NK-92 (cell line): ENCODE measurements around the gene MAP3K8.

ENCODE experiments used
- DNase-seq: peaks from one replicate; lab custom pipeline; 2025; ENCODE audit not compliant: unreplicated experiment; lab: John Stamatoyannopoulos, UW

MAP3K8 gene

DNA sequence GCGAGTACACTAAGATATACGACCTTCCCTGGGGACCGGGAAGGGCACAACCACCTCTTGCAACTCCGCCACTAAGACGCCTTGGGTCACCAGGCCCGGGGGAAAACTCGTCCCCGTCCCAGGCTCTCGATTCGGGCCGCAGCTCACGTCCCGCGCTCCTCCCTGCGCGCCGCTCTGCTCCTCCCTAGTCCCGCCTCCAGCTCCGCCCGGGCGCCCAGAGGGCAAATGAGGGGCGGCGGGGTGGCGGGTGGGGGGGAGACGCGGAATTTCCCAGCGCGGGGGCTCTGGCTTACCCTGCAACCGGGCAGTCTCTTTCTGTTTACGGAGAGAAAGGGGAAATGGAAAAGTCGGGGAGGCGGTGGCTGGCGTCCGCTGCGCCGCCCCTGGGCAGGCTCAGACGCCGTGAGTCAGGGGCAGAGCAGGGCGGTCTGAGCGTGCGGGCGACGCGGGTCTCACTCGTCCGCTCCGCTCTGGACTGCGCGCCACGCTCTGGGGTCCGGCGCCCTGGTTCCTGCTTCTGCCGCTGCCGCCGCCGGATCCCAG lies at the start of gene MAP3K8:
MAP3K8 (plus strand) TSS at position 455 of the 543 bp plus-strand sequence. CDS start 4,755 bp downstream, outside the sequence.
- DNase-seq, result no peak

DNA sequence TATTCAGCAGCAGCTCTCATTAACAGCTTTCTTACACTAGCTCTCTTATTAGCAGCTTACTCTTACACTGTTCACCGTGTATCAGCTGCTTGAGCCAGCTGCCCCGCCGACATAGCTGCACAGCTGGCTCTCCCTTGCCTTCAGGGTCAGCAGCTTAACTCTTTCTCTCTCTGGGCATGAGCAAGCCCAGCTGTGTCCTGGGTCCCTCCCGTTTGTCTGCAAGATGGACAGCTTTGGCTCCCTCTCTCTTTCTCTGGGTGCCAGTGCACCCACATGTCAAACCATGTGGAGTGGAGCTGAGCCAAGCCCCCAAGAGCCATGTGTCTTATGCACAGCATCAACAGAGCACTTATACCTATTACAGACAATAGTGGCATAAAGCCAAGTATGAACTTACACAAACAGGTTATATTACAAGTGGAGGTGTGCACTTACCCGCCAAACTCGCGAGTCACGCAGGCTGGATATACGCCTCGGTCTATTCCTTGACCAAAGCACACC lies 49.2 kb upstream of the MAP3K8 start:
- no peak for DNase-seq

DNA sequence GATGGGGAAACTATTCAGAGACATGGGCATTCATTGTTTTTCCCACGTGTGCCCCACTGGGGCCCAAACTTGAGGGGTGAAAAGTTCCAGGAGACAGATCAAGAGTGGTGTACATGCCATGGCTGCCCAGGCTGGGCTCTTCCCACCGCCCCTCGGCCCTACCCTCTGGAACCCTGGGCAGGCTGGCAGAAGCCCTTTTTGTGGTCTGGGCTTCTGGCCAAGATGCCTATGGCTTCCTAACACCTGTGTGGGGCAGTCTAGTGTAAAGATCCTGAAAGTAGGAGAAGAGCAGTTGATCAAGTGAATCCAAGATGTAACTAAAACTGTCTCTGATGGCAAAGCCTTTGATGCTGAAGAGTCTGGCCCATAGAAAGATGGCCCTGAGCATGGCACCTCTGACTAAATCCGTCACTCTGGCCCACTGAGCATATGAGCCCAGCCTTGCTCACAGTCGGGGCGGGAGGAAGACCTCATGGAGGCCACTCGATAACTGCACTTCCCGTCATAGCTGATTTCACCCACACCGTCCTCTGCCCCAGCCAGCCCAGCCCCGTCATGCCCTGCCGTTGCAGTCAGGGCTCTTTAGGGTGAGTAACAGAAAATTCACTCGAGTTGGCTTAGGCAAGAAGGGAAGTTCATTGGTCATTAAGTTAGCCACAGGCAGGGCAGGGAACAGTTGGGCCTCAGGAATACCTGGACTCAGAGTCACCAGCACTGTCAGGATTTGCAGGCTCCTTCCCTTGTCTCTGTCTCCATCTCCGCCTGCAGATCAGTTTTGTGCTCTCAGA lies 47.0 kb upstream of the MAP3K8 start:
- DNase-seq, result no peak

DNA sequence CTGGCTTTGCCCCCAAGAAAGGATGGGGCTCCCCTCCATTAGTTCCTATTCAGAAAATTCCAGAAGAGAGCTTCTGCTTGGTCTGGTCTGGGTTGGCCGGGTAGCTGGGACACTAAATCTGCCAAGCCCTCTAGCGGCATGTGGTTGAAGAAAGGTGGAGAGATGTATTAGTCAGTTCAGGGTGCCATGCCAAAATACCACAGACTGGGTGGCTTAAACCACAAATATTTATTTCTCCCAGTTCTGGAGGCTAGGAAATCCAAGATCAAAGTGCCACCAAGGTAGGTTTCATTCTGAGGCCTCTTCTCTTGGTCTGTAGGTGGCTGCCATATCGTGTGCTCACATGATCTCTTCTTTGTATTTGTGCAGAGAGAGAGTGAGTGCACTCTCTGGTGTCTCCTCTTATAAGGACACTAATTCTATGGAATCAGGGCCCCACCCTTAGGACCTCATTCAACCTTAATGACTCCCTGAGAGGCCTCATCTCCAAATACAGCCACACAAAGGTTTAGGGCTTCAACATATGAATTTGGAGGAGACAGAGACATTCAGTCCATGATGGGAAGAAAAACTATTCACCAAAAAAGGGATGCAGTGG lies 46.2 kb upstream of the MAP3K8 start:
- no peak for DNase-seq

DNA sequence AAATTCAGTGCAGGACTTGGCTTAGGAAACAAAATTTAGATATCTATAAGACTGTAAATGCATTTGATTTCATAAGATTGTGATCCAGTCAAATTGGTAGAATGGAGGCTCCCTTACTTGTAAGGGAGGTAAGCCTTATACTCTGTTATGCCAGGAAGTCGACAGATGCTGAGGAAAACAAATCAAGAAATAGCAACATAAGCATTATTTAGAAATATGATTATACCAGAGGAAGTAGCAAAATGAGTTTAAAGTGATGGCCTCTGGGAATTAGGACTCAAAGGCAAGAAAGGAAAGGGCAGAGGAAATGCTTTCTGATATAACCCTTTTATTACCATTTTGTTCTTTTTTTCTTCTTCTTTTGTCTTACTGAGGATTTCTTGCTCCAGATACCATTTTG lies 44.4 kb upstream of the MAP3K8 start:
- no peak for DNase-seq

DNA sequence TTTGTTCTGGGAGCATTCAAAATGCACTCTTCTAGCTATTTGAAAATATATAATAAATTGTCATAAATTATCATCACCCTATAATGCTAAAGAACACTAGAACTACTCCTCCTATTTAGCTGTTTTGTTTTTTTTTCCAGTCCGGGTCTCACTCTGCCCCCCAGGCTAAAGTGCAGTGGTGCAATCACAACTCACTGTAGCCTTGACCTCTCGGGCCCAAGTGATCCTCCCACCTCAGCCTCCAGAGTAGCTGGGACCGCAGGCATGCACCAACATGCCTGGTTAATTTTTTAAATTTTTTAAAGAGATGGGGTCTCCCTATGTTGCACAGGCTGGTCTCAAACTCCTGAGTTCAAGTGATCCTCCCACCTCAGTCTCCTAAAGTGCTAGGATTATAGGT lies 43.8 kb upstream of the MAP3K8 start:
- DNase-seq, result no peak

DNA sequence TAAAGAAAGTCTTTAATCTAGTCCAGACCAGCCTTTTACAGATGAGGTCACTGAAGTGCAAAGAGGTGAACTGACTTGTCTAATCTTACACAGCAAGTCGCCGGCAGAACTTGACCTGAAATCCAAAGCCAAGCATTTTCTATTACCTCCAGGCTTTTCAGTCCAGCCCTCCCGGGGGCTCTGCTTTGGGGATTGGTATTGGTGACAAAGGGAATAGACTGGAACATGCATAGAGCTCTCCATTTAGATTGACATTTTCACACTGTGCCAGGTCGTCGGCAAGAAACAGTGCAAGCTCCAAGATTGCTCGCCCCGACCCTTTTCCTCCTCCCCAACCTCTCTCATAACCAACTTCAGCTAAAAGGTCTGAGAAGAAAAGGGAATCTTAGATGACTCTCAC lies 42.7 kb upstream of the MAP3K8 start:
- no peak for DNase-seq

DNA sequence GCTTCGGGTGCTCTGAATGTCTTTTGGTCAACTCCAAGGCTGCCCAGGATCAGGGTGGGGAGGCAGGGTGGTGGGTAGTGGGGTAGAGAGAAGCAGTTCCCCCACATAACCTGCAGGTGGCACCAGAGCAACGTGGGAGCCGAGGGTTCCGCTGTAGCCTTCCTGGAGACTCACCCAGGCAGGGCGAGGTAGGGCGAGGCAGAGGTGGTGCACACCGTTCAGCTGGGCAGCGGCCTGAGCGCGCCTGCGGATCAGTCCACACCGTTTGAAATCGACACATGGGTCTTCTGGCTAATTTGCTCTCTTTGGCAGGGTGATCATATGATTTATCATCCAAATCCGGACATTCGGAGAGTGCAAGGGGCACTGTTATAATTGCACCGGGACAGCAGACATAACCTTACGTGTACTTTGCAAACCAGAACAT lies 41.4 kb upstream of the MAP3K8 start:
- no peak for DNase-seq

DNA sequence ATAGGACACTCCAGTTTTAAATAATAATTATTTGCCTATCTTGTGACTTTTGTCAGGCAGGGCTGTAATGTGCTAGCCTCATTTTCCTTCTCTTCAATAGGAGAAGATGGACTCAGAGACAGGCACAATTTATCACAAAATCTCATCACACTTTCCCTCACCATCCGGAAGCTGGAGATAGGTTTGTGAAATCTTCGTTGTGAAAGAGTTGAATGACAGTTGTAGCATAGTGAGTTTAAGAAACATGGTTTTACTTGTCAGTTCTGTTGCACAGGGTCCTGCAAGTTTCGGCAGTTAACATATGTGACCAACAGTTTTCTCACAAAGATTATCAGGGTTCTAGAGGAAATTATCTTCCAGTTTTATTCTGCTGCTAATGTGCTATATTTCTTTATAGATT lies 37.7 kb upstream of the MAP3K8 start:
- no peak for DNase-seq

DNA sequence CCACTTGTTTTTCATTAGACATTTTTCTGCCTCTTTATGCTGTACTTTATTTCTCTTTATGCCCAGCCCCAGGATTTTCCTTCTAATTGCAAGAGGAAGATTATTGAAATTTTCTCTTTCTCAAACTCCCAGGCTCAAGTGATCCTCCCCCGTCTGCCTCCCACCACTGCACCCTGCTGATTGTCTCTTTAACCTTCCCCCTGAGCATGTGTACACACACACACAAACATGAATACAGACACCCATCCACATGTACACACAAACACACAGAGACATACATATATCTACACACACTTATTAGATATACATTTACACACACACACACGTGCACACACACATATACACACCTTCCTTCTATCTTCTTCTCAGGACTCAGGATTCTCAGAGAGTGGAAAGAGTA lies 37.3 kb upstream of the MAP3K8 start:
- DNase-seq, result no peak

DNA sequence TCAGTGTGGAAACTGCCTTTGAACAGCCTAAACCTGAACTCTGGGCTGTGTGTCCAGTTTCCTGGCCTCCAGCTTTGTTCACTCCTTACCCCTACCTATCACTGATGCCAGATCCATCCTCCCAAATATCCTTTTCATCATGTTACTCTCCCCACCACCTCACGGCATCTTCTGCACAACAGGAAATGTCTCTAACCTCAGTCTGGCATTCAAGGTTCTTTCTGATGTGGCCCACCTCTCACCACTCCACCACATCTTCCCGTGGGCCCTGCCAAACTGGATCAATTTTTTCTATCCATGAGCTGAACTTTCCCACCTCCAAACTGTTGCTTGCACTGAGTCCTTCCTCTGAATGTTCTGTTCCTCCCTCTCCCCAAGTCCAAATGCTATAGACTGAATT lies 35.8 kb upstream of the MAP3K8 start:
- DNase-seq, result no peak

DNA sequence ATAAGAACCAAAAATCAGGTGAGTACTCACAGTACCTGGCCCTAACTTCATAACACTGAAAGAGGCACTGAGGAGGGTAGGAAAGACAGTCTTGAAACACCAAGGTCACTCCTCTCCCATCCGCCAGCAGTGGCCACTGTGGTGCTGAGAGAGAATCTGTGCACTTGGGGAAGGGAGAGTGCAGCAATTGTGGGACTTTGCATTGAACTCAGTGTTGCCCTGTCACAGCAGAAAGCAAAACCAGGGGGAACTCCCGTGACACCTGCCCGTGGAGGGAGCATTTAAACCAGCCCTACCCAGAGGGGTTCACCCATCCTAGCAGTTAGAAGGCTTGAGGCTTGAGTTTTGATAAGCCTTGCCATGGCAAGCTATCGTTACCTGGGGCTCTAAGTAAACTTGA lies 35.2 kb upstream of the MAP3K8 start:
- no peak for DNase-seq

DNA sequence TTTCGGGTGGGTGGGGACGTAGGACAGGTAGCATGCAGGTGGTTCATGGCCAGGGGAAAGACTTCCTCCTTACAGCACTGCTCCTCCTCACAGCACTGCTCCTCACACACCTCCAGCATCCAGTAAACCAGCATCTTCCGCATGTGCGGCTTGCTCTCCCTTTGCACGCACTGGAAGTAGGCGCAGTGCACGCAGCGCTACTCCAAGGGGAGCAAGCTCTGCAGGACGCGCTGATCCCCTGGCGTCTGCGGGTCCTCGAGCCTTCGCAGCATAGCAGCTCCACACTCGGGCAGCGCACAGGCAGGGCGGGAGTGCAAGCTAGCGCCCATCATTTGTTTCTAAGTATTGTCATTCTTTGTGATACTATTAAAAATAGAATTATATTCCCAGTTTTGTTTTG lies 30.5 kb upstream of the MAP3K8 start:
- DNase-seq, result no peak

DNA sequence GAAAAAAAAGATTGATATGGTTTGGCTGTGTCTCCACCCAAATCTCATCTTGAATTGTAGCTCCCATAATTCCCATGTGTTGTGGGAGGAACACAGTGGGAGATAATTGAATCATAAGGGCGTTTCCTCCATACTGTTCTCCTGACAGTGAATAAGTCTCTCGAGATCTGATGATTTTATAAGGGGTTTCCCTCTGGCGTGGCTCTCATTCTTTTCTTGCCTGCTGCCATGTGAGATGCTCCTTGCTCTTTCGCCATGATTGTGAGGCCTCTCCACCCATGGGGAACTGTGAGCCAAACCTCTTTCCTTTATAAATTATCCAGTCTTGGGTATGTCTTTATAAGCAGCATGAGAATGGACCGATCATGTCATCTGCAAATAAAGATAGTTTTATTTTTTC lies 29.4 kb upstream of the MAP3K8 start:
- no peak for DNase-seq

DNA sequence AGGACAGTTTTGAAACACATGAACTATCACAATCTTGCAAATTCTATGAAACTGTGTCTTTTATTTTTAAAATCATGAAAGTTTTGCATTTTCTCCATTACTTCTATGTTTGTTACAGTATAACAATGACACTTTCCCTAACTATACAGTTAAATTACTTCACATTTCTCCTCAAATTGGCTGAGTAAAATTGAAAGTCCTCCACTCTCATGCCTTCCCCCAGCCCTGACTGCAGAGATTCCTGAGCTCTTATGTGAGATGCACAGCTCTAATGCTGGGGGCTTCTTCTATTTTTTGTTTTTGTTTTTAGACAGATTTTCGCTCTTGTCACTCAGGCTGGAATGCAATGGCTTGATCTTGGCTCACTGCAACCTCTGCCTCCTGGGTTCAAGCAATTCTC lies 22.7 kb upstream of the MAP3K8 start:
- no peak for DNase-seq

DNA sequence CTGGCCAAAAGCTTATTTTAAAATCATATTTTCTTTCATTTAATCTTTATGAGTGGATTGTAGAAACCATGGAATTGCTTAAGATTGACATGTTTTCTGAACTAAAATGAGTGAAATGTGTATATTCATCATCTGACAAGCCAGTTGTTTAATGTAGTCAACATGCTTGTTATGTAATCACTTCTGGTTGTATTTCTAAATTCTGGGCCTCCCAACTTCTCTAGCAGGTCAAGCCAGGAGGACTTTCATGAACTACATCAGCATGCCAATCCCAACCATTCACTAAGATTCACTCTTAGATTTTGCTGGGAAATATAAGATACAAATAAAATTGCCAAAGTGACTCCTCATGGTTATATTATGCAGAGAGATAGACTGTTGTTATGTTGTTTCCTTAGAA lies 21.1 kb upstream of the MAP3K8 start:
- no peak for DNase-seq

DNA sequence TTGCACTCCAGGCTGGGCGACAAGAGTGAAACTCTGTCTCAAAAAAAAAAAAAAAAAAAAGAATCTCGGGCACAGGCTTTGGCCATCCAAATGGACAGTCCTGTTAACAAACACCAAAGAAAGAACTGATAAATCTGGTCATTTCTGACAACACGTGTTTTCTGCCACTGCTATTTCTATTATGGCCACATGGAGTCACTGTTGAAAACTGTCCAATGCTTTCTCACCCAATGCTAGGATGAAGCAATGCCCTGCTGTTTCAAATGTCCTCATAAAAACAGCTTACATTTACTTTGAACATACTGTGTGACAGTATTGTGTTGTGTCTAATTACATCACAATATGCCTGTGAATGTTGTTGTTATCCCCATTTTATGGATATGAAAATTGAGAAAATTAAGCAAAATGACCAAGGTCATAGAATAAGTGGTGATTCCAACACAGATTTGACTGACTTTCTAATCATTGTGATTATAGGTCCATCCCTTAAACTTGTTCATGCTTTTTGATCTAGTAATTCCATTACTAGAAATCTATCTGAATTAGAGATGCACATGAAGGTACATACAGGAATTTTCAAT lies 19.9 kb upstream of the MAP3K8 start:
- DNase-seq, result no peak

DNA sequence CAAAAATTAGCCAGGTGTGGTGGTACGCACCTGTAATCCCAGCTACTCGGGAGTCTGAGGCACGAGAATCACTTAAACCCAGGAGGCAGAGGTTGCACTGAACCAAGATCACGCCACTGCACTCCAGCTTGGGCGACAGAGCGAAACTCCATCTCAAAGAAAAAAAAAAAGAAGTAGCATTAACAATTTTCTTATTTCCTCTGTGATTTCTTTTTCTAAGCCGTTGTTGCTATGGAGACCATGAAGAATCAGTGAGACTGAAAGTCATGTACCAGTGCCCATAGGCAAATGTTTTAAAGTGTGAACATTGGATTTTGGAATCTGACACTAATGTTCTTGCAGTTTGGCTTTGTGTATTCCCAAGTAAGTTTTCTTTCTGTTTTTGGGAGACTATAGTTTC lies 18.4 kb upstream of the MAP3K8 start:
- DNase-seq, result no peak

DNA sequence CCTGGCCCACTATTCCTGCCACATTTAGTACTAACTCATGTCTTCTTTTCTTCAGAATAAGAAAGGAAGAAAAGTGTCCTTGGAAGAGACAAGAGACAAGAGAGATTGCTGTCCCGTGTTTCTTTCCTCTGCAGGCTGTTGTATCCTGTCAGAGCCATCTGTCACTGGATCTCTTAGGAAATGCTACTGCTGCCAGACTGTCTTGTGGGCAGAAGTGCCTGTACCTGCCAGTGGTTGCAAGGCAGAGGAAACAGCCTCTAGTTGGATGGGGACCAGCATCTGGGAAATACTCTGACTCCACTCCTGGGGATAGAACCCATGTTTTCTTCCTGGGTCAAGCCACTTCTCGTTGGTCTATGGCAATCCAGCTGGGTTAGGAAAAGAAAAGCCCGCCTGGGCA lies 16.7 kb upstream of the MAP3K8 start:
- no peak for DNase-seq

DNA sequence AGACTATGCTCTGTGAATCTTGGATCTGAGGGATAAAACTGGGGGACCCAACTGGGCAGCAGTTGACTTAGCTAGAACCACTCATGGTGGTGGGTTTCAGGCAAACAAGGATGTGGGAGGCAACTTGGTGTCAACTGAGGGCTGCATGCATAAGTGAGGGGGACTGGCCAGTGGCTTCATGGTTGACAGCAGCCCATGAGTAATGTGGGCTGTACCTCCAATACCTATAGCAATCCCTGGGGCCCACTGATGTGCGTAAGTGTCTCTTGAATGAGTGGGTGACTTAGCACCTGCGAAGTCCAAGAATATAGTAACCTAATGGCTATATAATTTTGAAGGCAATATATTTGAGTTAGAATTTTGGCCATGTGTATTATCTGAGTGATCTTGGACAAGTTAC lies 13.7 kb upstream of the MAP3K8 start:
- no peak for DNase-seq

DNA sequence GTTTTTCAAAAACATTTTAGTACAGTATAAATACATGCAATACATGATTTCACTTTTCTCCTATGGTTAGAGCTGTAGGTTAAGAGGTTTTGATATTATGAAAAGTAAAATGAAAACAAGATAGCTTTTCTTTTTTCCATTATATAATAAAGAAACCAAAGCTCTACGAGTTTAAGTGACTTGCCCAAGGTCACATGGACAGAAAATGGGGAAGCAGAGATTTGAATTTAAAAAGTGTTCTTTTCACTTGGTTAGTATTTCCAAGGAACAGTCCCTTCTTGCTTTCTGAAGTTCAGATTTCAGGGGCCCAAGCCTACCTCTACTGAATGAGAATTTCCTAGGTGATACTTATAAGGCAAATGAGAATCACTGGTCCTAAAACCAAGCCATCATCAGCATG lies 13.2 kb upstream of the MAP3K8 start:
- DNase-seq, result no peak

DNA sequence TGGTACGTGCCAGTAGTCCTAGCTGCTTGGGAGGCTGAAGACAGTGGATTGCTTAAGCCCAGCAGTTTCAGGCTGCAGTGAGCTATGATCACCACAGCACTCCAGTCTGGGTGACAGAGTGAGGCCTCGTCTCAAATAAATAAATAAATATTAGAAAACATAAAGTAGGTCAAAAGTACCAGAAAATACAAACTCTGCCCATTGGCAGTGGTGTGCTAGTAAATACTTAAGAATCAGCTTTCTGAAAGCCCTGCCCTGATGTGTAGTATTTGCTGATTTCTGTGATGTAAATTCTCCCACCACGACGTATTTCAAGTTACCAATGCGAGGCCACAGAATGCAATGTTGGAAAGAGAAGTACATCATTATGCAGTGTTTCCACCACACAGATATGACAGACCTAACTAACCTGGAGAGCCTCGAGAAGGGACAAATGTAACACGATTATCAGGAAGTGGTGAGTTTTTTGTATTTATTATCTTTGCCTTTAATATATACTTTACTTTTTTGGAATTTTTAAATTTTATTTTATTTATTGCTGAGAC lies 11.8 kb upstream of the MAP3K8 start:
- no peak for DNase-seq
